Stromal cell of bone marrow (primary cell): ENCODE measurements around the gene FASTKD3.

ENCODE experiments used
- DNase-seq: peaks from one replicate; pipeline ENCODE4 v3.0.0-alpha.2; 2012; ENCODE audit warnings: low read depth

FASTKD3 gene

DNA sequence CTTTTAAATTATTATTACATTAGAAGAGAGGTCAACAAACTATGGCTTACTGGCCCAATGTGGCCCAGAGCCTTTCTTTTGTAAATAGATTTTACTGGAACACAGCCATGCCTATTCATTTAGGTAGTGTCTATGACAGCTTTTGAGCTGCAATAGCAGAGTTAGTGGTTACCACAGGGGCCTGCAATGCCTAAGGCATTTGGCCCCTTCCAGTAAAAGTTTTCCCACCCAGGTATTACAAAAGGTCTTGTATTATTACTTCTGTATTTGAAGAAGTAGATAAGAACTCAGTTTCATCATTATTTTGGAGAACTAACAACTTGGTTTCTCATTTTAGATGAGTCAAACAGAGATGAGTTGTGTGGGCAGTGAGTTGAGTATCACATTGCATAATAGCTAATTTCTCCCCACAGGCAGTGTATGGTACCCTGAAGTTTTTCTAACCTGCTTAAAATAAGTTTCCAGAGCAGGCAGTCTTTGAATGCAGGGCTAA is 9.6 kb upstream of the FASTKD3 start:
- no peak for DNase-seq

GRCh38 chr5:7877851-7878250 is 9.0 kb upstream of the FASTKD3 start:
- no peak for DNase-seq

- peak; percentile 50 for DNase-seq
Measured at GRCh38 chr5:7876867-7877266, 8.0 kb upstream of the FASTKD3 start.

- no peak for DNase-seq
Measured at GRCh38 chr5:7875151-7875550, 6.3 kb upstream of the FASTKD3 start.

DNA sequence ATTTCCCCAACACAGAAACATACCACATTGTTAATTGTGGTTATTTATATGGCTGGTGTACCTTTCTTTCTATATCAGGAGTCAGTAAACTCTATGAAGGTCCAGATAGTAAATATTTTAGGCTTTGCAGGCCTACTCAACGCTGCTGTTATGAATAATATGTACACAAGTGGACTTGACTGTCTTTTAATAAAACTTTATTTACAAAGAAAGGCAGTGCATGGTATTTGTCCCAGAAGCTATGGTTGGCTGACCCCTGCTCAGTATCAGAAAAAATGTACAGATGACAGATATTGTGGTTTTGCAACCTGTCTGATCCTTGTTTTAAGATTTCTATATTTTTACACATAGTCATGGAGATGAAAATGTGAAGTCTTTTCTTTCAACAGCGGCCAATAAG is 5.8 kb upstream of the FASTKD3 start:
- no peak for DNase-seq

- no peak for DNase-seq
Measured at GRCh38 chr5:7873216-7873615, 4.4 kb upstream of the FASTKD3 start.

DNA sequence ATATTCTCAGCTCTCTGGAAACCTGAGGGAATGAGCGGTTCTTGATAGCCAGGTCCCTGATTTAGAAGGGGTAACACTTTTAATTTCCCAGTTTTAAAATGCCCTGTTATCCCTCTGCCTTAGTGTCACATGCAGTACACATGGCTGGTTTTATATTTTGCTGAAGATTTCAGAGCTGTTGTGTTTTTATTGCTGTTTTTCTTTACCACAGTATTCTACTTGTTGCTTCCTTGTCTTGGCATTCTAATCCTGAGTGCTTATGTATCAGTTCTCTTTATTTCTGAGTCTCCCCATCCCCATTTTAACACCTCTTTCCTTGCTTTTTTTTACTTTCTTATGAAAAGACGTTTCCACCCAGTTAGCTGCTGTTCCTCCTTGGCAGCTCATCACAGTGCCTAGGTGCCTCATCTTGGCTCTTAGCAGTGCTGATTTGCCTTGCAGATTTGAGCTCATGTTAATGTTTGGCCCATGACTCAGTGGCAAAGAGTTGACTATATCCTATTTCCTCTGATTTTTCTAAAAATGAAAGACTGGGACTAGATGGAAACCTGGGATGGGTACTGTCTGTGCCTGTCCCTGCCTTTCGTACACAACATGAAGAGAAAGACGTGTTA is 3.8 kb upstream of the FASTKD3 start:
- DNase-seq: no peak

GRCh38 chr5:7871653-7872052 is 2.8 kb upstream of the FASTKD3 start:
- DNase-seq: no peak

GRCh38 chr5:7869474-7870136 is 774 bp upstream of the FASTKD3 start:
- no peak for DNase-seq

- DNase-seq: no peak
Measured at GRCh38 chr5:7868427-7868772, 431 bp downstream of the FASTKD3 start.

DNA sequence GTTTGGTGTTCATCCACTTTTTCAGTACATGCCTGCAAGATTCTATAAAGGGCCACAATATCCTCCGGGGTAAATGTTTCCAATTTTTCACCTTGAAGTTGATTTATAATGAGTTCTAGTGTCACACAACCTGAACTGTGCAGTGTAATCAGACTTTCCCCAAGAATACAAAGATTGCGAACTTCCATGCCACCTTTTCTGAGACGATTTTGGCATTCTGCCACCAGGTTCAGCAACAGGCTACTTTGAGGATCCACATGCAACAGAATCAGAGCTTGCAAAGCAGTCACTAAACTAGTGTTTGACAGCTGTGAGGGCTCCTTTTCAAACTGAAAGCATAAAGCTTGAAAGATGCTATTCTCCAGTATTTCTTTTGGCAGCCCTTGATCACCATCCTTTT is 1.6 kb downstream of the FASTKD3 start:
- DNase-seq: no peak

DNA sequence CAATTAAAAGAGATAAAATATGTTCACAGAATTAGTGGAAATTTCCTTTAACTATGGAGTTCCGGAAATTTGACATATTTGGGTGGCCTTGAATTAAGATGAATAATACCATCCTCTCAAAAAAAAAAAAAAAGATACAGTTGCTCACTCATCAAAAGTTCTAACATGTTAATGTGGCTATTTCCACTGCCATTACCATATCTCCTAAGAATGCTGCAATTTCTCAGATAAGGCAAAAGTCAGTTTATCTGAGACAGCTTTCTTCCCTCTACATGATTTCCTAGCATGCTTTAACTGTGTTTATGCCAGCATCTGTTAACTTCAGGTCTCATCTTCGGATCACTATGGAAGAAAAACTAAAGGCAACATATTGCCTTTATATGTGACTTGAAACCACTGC is 2.6 kb downstream of the FASTKD3 start:
- no peak for DNase-seq

GRCh38 chr5:7857926-7858632 is 10.8 kb downstream of the FASTKD3 start:
- no peak for DNase-seq

GRCh38 chr5:7857361-7857760 is 11.5 kb downstream of the FASTKD3 start:
- no peak for DNase-seq

- DNase-seq: no peak
Measured at GRCh38 chr5:7856855-7857254, 12.0 kb downstream of the FASTKD3 start.

- no peak for DNase-seq
Measured at GRCh38 chr5:7855611-7856010, 13.2 kb downstream of the FASTKD3 start.

DNA sequence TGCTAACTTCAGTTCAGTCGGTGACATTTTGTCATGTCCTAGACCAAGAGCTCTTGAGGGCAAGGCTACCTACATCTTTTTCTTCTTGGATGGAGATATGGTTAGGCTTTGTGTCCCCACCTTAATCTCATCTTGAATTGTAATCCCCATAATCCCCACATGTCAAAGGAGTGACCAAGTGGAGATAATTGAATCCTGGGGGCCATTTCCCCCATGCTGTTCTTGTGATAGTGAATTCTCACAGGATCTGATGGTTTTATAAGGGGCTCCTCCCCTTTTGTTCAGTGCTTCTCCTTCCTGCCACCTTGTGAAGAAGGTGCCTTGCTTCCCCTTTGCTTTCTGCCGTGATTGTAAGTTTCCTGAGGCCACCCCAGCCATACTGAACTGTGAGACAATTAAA is 15.8 kb downstream of the FASTKD3 start:
- no peak for DNase-seq

- DNase-seq: peak; percentile 48
Measured at GRCh38 chr5:7852542-7852941, 16.3 kb downstream of the FASTKD3 start.

DNA sequence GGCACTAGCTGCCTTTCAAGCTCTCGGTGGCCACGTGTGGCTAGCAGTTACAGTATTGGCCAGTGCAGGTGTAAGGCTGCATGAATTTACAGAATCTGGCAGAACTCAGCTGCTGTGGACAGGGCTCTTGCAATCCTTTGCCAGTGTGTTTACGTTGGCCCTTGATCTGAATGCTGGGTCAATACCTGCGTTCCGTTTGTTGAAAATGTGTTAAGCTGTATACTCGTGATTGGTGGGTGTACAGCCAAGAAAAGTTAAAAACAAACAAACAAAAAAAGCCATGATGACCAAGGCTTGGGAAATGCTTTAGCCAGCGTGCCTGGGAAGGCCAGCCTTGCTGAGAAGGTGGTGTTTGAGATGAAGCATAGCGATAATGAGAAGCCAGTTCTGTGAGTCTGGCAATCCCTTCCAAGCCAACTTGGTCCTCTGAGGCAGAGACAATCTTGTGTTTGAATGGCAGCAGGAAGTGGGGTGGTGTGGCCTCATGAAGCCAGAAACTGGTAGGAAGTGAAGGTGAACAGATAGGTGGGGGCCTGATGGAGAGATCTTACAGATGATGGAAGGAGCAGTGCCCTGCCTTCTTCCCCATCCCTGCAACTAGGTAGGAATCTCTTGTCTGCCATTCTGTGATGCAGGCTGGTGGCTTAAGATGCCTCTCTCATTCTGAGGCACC is 17.1 kb downstream of the FASTKD3 start:
- DNase-seq: no peak

GRCh38 chr5:7851240-7851592 is 17.6 kb downstream of the FASTKD3 start:
- no peak for DNase-seq

DNA sequence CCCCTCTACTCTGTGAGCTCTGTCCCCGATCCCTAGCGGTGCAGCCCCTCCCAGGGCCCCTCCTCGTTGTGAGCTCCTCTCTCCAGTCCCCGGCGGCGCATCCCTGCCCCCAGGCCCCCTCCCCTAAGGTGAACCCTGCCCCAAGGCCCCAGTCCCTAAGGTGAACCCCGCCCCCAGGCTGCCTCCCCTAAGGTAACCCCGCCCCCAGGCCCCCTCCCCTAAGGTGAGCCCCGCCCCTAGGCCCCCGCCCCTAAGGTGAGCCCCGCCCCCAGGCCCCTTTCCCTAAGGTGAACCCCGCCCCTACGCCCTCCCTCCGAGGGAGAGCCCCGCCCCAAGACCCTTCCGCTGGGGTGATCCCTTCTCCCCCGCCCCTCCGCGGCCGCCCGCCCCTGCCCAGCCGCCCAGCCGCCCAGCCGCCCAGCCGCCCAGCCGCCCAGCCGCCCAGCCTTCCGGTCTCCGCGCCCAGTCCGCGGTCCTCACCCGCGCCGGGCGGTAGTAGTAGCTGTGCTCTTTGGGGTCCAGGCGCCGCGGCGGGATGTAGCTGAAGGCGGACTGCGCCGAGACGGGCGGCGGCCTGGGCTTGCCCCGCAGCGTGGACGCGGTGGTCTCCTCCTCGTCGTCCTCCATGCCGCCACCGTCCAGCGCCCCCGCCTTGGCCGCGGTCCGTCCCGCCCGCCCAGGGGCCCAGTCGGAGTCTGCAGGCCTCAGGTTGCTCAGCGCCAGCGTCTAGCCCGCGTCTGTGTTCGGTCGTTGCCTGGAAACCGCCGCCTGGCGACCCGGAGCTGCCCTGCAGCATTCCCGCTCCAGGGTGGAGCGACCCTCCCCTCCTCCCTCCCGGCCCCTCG is 18.2 kb downstream of the FASTKD3 start, which contains the start of gene CFAP90:
Gene CFAP90 (minus strand): TSS at position 739 of the 845 bp plus-strand sequence. CDS start 112 bp downstream, at position 627.
- DNase-seq: no peak
